ENCODE data around the gene CLEC4M.
"Not testable (repeated sequence)": the region's sequence is repeated elsewhere in the genome, so short reads cannot be mapped to it uniquely, and the experiment has no call there.

Gene CLEC4M

GRCh38 chr19:7740682-7741054, 22.4 kb upstream of the CLEC4M start:
- DNase-seq (ENCODE audit: low read depth) = no peak

DNA sequence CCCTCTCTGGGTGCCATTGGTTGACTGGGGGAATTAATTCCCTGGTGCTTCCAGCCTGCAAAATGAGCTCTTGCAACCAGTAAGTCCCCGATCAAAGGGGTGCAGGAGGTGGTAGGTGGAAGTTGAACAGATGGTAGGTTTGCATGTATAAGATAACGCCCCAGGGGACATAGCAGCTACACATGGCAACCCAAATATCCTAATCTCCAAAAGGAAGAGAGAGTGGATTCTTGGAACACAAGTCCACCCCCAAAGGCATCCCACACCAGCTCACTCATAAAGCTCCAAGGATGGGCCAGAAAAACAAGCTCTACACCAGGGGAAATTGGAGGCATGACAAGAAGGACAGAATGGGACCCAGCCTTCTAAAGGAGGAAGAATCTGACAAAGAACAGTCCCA, 20.5 kb upstream of the CLEC4M start:
- no peak for DNase-seq (ENCODE audit: low read depth)

DNA sequence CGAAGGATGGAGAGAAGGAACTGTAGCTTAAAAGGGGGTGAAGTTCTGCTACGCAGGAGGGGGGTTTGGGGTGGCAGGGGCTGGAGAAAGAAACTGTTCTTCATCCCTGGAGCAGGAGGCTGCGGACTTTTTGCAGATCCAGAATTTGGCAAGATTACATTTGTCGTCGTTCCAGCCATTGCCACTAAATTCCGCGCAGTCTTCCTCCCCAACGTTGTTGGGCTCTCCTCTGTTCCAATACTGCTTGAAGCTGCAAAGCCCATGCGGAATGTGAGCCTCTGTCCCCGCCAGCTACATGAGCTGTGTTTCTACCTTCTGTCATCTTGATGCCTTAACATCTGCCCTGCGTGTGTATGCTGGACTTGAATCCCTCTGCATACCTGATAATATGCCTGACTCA, 20.1 kb upstream of the CLEC4M start:
- no peak for DNase-seq (ENCODE audit: low read depth)

GRCh38 chr19:7743425-7743841, 19.6 kb upstream of the CLEC4M start:
- no peak for DNase-seq (ENCODE audit: low read depth)

- DNase-seq (ENCODE audit: low read depth) = no peak
Measured at GRCh38 chr19:7744199-7744786, 18.8 kb upstream of the CLEC4M start.

- DNase-seq (ENCODE audit: low read depth) = no peak
Measured at GRCh38 chr19:7744871-7745650, 18.0 kb upstream of the CLEC4M start.

- DNase-seq (ENCODE audit: low read depth) = not testable (repeated sequence)
Measured at GRCh38 chr19:7746306-7746705, 16.7 kb upstream of the CLEC4M start.

DNA sequence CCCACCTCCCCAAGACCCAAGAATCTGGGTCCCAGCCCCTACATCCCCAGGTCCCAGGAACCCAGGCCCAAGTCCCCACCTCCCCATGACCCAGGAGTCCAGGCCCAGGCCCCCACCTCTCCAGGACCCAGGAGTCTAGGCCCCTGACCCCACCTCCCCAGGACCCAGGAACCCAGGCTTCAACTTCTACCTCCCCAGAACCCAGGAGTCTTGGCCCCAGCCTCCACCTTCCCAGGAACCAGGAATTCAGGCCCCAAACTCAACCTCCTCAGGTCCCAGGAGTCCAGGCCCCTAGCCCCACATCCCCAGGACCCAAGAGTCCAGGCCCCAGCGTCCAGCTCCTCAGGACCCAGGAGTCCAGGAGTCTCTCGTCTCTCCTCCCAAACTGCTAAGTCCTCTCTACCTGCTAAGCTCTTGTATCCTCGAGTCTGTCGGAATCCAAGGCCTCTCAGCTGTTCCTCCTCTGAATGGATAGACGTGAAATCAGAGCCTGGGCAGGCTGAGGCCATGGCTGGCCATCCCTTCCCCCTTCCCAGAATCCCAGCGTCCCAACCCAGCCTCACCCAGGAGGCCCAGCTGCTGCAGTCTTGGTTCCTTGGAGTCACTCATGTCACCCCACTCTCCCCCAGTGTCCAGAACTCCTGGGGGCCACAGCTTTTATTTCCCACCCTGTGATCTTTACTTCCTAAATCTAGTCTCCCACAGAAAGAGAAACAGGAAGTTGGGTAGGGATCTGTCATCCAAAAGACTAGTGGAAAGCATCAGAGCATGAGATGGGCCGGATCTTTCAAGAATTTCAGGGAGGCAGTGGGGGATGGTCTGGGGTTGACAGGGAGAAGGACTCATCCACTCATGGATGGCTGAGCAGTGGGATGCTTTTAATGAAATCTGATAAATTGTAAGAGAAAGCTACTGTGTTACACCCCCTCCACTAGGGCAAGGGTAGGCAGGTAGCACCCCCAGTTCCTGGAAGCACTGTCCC, 15.8 kb upstream of the CLEC4M start, which contains the start of gene CD209:
TSS of gene CD209 (minus strand) at position 632 of the 982 bp plus-strand sequence. CDS start at position 609, 23 bp downstream.
- no peak for DNase-seq (ENCODE audit: low read depth)

- no peak for DNase-seq (ENCODE audit: low read depth)
Measured at GRCh38 chr19:7748171-7748570, 14.9 kb upstream of the CLEC4M start.

DNA sequence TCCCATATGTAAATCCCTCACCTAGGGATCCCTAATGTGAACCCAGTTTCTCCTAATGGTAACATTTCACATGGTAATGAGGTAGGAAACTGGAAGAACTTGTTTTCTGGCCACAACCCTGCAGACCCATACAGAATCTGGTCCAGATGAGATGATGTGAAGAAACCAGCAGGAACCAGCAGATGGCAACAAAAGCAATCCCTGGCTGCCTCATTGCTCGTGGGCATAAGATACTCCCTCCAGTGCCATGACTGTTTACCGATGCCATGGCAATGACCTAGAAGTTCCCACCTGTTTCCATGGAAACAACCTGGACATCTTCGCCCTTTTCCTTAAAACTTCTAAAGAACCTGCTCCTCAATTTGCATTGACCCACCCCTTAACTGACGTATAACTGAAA, 14.3 kb upstream of the CLEC4M start:
- DNase-seq (ENCODE audit: low read depth) = peak; percentile 9

DNA sequence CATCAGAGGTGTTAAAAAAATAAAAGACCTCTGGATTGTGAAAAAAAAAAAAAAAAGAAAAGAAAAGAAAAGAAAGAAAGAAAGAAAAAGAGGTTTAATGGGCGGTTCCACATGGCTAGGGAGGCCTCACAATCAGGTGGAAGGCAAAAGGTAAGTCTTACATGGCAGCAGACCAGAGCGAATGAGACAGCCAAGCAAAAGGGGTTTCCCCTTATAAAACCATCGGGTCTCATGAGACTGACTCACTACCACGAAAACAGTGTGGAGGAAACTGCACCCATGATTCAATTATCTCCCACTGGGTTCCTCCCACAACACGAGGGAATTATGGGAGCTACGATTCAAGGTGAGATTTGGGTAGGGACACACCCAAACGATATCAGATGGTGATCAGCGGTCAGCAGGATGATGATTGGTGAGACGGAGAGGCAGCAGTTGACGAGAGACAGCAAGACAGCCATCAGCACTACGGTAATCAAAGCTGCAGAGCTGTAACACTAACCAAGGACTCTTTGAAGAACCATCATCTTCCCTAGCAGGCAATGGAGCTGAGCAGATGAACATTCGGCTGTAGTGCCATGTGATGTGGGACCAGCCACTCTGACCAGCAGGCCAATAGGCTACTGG, 11.8 kb upstream of the CLEC4M start:
- DNase-seq (ENCODE audit: low read depth) = no peak

DNA sequence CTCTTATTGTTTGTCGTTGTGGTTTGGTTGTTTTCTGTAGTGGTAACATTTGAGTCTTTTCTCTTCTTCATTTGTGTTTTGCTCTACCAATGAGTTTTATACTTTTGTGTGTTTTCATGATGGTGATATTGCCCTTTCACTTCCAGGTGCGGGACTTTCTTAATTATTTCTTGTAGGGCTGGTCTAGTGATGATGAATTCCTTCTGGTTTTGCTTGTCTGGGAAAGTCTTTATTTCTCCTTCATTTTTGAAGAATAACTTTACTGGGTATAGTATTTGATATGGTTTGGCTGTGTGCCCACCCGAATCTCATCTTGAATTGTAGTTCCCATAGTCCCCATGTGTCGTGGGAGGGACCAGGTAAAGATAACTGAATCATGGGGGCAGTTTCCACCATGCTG, 6.8 kb upstream of the CLEC4M start:
- no peak for DNase-seq (ENCODE audit: low read depth)

DNA sequence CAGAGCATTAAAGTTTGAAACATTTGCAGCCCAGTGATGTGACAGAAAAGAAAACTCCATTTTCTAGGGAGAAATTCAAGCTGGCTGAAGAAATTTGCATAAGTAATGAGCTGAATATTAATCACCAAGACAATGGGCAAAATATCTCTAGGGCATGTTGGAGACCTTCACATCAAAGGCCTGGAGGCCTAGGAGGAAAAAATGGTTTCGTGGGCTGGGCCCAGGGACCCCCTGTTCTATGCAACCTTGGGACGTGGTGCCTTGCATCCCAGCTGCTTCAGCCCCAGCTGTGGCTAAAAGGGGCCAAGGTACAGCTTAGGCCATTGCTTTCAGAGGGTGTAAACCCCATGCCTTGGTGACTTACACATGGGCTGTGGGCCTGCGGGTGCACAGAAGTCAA, 5.7 kb upstream of the CLEC4M start:
- DNase-seq (ENCODE audit: low read depth) = no peak

DNA sequence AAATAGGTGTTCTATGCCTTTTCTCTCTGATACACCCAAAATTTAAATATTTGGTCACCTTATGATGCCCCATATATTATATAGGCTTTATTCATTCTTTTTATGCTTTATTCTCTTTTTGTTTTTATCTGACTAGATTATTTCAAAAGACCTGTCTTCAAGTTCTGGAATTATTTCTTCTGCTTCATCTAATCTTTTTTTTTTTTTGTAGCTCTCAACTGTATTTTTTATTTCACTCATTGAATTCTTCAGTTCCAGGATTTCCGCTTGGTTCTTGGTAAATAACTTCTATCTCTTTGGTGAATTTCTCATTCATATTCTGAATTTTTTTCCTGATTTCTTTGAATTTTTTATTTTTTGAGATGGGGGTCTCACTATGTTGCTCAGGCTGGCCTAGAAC, 3.9 kb upstream of the CLEC4M start:
- DNase-seq (ENCODE audit: low read depth) = no peak

DNA sequence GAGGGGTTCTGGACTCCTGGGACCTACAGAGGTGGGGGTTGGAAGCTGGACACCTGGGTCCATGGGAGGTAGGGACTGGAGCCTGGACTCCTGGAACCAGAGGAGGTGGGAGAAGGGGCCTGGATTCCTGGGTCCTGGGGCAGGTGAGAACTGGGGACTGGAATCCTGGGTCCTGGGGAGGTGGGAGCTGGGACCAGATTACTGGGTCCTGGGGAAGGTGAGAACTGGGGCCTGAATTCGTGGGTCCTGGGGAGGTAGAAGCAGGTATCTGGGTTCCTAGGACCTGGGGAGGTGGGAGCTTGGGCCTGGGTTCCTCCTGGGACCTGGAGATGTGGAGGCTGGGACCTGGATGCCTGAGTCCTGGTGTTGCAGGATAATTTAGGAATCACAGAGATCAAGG, 653 bp downstream of the CLEC4M start:
- no peak for DNase-seq (ENCODE audit: low read depth)

DNA sequence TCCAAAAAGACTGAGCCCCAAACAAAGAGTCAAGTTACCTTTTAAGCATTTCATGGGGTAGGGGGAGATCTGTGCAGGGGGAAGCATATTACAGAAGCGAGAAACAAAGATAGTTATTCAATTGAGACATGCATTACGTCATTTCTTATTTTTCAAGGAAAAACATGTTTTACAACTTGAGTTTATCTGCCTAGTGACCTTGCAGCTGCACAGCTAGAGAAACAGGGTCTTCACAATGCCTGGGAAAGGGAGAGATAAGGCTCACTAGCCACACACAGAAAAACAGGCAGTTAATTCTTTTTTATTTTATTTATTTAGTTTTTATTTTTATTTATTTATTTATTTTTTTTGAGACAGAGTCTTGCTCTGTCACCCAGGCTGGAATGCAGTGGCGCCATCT, 1.1 kb downstream of the CLEC4M start:
- not testable (repeated sequence) for DNase-seq (ENCODE audit: low read depth)

- not testable (repeated sequence) for DNase-seq (ENCODE audit: low read depth)
Measured at GRCh38 chr19:7765043-7765442, 2.0 kb downstream of the CLEC4M start.

DNA sequence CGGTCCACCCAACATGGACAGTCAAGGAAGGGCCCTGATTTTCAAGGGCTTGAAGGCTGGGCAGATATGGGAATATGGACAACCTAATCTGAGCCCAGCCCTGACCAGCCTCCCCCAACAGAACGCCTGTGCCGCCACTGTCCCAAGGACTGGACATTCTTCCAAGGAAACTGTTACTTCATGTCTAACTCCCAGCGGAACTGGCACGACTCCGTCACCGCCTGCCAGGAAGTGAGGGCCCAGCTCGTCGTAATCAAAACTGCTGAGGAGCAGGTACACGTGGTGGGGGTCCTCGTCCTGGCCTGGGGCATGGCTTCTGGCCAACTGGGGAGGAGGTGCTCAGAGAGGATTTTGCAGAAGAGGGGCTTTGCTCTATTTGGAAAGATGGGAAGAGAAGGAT, 3.5 kb downstream of the CLEC4M start:
- DNase-seq (ENCODE audit: low read depth) = no peak

DNA sequence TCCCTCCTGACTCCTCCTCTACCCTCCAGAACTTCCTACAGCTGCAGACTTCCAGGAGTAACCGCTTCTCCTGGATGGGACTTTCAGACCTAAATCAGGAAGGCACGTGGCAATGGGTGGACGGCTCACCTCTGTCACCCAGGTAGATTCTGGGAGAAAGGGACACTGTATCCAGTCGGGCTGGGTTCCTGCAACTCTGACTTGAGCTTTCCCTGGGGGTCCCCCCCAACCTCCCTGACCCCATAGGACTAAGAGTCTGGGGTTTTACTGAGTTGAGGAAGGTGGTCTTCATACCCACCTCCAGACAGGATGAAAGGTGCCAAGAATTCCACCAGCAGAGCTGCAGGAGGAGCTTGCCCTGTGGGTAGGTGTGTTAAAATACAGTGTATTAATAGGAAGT, 4.4 kb downstream of the CLEC4M start:
- no peak for DNase-seq (ENCODE audit: low read depth)

- no peak for DNase-seq (ENCODE audit: low read depth)
Measured at GRCh38 chr19:7769171-7769570, 6.1 kb downstream of the CLEC4M start.

DNA sequence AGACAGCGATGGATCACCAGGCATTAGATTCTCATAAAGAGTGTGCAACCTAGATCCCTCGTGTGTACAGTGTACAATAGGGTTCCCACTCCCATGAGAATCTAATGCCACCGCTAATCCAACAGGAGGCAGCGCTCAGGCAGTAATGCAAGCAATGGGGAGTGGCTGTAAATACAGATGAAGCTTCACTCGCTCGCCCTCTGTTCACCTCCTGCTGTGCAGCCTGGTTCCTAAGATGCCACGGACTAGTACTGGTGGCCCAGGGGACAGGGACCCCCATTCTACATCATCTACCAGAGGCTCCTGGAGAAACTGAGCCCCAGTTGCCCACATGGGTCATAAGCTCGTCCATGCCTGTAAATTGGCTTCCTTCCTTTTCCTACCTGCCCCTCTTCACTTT, 8.0 kb downstream of the CLEC4M start:
- no peak for DNase-seq (ENCODE audit: low read depth)

- DNase-seq (ENCODE audit: low read depth) = peak; percentile 37
Measured at GRCh38 chr19:7772752-7773291, 9.8 kb downstream of the CLEC4M start.
